ENCODE measurements around the gene STAC. TPM values are rescaled to one million over a fixed set of nuclear protein-coding genes. Genes with fewer than 3 reads are reported as not detected.
A peak's percentile ranks its signal among the peaks of the same experiment; 100 is the strongest.
"Not testable (repeated sequence)": the region's sequence is repeated elsewhere in the genome, so short reads cannot be mapped to it uniquely, and the experiment has no call there.

The STAC gene
- total RNA-seq, 1 experiment from 2014 or later = 3.5 TPM

DNA sequence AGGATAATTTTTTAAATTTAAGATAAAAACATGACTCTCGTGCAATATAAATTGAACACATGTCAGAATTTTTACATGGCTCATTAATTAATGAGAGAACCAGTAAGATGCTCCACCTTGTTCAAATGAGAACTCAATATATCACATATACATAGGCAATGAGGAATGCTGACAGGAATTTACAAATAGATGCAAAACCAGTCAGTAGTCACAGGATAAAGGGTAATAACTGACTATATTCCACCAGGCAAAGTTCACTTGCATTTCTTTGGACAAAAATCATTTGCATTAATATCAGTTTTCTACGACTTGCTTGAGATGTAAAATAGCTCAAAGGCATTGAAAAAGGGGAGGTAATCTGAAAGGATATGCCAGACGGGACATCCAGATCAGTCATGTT lies 139.4 kb downstream of the STAC start:
- DNase-seq (ENCODE audit: low read depth) = no peak

DNA sequence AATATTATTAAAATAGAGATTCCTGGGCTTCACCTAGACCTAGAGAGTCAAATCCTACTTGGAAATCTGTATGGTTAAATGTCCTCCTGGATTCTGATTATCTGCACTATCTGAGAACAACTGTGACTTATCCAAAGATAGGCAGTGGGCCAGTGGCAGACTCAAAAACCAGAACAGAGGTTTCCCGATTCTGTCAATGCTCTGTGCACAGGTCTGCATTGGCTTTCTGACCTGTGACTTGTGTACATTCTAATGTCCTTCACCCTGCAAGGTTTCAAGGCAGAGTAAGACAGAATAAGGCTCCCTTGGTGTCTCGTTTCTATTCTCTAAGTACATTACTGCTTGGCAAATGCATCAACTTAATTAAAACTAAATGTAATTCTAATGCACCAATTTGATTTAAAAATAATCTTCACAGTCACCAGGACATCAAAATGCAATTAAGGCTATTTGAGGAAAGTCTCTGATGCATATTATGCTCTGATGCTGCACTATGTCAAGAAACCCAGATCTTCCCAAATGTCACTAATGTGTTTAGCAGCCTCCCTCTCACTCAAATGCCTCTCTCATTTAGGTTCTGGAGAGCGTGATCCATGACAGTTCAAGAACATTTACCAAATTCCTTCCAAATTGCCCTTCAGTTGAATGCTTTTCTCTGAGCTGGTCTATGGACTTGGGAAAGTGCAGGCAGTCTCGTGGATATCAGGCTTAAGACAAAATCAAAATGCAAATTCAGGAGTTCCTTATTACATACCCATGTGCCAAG lies 140.1 kb downstream of the STAC start:
- no peak for DNase-seq (ENCODE audit: low read depth)

DNA sequence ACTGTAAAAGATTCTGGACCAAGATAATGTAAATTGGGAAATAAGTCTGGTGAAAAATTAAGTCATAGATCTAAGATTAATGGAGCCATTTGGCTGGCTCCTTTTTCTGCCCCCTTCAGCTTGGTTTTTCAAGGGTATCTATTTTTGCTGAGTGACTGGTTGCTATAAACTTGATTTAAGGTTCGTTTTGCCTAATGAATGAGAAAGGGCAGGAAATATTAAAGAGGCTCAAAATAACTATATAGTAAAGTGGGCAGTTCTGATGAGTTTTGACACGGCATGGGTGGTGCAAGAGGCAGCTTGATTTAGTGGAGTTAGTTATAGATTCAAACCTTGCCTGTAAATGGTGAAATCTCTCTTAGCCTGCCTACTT lies 140.7 kb downstream of the STAC start:
- no peak for DNase-seq (ENCODE audit: low read depth)

DNA sequence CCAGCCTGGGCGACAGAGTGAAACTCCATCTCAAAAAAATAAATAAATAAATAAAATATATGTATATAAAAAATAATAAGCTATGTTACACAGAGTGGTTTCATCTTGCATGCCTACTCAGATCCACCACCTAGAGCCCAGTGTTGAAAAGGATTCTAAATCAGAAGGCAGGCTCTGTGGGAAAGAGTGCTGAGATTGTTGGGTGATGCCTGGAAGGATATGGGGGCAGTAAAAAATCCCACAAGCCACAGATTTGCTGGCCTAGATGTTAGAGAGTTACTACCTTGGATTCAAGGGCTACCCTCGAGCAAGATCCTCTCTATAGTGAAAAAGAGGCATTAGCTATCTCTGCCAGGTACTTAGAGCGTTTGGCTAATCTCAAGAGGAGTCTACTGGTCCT lies 144.3 kb downstream of the STAC start:
- DNase-seq (ENCODE audit: low read depth) = no peak

DNA sequence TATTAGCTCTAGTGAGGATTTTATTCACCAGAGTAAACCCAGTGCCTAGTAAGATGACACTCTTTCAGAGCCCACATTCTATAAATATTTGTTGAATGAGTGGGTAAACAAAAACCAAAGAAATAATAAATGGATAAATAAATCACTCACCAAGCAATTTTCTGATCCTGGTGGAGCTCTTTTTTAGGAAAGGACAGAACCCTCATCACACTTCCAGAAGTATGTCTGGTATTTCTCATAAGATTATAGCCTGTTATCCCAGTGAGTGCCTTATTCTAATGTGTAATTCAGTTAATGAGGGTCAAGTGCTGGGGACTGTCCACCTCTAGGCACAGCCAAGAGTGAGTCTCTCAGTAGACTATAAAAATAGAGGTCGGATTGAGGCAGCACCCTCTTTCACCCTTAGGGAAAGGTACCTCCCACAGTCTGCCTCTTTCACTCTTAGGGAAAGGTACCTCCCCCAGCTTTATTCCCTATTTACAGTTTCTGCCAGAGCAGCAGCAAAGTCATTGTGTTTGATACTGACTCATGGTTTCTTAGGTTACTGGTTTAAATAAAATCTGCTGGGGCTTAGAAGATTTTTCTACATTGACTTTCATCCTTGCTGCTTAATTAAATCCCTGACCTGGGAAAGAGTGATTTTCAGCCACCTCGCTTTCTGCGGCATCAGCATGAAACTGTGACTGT lies 145.0 kb downstream of the STAC start:
- DNase-seq (ENCODE audit: low read depth) = peak; percentile 3

DNA sequence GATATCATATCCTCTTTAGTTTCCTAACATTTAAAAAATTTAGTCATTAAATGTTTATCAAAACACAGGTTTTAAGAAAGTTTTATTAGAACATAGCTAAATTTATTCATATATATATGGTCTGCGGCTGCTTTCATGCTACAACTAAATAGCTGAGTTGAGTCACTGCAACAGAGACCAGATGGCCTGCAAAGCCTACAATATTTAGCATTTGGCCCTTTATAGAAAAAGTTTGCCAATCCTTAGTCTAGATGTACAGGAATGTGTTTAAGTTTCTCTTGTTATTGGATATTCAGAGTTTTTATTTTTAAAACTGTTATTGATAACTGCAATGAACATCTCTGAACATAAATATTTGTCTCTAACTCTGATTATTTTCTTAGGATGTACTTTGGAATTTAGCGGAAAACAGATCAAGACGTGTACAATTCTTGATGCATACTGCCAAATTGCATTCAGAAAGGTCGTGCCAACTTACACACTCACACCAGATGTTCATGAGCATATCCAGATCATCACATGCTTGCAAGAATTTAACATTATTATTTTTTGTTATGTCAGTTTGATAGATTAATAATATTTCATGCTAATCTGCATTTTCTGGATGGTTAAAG lies 157.9 kb downstream of the STAC start:
- no peak for DNase-seq (ENCODE audit: low read depth)

DNA sequence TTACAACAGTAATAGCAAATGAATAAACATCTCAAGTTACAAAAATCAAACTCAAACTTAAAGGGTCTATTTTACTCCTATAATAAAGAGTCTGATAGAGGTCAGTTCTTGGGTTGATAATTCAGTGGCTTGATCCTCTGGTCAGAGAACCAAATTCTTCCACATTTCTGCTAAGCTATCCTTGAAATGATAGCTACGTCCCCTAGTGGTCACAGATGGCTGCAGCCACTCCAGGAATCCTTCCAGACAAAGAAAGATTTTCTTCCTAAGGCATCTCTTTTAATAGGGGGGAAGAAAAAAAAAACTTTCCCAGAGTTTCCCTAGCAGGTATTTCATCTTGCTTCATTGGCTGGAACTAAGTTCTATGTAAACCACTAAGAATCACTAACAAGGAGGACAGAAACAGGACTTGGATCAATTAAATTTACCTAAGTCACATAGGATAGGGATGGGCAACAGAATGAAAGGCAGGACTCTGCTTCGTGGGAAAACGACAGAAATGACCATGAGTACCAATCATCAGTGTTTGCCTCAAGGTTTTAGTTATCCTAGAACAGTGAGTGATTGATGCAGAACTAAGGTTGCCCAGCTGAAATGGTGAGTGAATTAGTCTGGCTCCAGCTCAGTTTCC lies 160.7 kb downstream of the STAC start:
- peak; percentile 7 for DNase-seq (ENCODE audit: low read depth)

DNA sequence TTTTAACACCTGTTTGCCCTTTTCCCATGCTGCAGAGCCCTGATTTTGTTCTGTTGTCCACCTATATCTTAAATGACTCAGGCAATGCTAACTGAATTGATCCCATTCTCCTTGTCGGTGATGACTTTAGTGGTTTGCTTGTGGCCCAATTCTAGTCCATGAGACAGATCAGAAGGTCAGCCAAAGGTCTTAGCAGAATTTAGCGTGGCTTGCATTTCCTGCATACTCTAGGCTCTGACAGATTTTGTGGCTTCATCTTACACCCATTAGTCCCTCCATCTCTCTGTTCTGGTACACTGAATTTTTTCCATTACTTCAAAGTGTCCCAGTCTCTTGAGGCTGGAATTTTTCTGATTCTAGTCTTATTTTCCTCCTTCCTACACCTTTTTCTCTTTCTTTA lies 161.9 kb downstream of the STAC start:
- DNase-seq (ENCODE audit: low read depth) = no peak

DNA sequence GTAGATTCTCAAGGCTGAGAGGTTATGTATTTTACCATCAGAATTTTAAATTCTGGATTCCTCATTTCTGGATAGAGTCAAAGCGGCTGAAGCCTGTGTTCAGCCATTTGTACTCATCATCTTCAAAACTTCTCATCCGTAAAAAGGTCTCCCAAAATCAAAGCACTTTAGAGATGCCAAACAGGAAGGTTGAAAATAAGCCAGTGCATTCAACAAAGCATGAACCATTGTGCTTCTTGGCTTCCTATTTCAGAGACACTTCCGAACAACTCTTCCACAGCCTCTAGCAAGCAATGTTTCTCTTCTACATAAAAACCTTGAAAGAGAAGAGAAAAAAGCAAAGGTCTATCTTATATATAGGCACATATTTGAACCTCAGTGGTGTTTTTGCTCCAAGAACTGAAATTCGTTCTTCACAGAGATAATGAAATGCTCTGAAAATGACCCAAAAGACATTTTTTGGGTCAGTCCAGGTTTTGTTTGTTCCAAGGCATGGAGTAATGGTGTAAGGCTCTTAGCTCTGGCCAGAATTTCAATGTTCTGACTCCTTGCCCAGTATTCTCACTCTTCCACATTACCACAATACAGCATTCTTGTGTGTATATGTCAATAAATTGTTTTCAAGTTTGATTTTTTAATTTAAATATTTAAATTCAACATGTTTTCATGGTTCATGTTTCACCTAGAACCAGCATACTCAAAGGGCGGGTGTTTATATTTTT lies 163.1 kb downstream of the STAC start:
- DNase-seq (ENCODE audit: low read depth) = no peak

DNA sequence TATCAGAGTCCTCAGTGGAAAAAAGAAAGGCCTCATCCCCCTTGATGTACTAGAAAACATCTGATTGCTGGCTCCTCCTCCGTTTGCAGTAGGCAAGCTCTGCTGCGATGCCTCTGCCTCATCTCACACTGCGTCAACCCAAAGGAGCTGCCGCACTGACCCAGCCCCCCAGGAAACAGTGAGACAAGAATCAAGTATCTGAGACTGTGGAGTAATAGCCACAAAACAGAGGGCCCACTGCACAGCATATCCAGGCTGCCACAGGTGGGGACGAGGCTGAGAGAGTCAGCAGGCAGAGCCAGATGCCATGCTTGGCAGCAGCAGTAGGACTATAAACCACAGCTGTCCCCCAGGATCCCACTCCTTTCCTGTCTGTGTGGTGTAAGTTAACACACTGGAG lies 165.9 kb downstream of the STAC start:
- DNase-seq (ENCODE audit: low read depth) = no peak

DNA sequence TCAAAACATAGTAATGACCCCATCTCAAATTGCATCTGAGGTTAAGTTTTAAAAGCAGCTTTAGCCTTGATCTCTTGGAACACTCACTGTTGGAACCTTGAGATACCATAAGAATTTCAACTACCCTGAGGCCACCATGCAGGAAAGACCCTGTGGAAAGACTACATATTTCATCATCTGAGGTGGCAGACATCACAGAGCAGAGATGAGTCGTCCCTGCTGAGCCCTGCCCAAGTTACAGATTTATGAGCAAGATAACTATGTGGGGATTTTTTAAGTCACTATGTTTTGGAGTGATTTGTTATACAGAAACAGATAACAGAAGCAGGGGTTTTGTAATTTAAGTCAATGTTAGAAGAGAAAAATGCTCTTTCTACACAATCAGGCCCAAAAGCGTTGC lies 168.4 kb downstream of the STAC start:
- no peak for DNase-seq (ENCODE audit: low read depth)

DNA sequence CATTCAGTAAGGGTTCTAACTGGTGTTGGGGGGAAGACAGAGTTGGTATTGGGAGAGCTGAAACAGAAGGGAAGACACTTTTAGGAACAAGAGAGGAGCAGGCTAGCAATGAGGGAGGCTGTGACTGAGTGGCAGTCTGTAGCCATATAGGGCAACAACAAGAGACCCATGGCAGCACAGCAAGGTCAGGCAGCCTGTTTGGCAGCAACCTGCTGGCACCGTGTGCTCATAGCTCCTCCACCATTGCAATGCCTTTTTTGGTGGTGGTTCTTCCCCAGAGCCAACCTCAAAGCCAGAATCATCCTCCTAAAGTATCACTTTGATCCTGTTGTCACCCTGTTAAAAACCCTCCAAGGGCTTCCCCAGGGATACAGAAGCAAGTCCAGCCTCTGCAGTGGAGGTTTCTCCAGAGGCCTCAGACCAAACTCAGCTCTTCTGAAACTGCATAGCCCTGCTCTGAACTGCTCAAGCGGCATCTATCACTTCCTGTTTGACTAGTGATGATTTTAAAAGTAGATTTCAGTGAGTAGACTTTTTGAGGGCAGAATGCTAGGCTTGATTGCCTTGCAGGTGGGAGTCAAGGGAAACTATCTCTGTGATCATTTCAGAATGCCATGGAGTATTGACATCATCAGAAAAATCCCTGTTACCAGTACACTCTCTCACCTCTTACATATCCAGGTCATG lies 176.9 kb downstream of the STAC start:
- no peak for DNase-seq (ENCODE audit: low read depth)

DNA sequence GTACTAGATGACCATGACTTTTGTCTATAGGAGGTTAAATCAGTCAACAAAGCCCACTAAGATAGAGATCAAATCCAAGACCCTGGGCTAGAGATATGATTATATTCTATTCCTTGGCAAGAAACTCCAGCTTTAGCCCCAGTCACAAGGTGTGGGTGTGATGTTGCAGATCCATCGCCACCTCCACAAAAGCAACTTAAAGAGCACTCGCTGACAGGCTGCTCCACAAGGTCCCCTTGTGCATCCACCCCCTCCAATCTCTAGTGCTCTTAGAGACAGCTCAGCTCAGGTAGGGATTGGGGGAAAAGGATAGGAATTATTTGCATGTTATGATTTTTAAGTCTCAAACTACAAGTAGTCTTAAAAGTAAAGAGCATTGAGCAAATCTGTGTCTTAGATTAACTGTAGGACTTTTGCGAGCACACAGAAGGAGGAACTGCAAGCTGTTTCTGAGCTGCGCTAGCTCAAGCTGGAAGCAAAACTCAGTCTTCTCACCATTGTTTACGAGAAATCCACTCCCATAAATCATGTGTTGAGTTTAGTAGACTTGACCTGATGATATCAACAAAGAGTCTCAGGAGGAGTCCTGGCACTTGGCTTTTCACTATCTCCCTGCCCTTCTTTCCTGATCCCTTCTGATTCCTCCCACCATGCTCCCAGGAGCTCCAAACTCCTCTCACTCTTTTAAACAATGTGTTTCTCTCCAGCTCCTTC lies 177.6 kb downstream of the STAC start:
- no peak for DNase-seq (ENCODE audit: low read depth)

DNA sequence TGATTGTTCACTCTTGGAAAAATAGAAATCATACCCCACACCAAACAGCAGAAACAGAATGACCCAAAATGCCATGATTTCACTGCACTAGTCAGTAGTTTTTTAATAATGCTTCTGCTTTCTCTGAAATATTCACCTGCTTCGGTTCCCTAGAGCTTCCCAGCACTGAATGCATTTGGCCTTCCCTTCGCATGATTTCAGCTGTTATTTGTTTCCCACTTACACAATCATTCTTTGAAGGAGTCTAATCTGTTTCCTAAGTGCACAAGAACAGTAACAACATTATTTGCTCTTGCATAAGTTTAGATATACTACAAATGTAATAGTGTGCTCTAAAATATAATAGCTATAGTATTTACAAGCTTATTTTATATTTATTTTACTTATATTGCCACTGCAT lies 178.7 kb downstream of the STAC start:
- no peak for DNase-seq (ENCODE audit: low read depth)

DNA sequence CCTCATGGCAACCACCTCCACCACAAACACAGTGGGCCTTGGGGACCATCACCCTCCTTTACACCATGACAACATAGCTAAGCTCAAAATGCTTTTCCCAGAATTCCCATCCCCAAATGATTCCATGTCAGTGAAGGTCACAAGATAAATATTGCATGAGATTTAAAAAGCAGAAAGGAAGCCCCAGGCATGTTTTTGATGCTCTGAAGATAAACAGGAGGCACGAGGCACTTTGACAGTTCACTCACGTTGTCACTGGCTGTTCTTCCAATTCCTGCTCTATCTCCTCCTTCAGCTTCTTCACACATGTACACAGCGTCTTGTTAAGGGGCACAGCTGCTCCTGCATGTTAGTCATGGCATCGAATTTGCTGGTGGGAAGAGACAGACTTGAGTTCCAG lies 180.4 kb downstream of the STAC start:
- no peak for DNase-seq (ENCODE audit: low read depth)

DNA sequence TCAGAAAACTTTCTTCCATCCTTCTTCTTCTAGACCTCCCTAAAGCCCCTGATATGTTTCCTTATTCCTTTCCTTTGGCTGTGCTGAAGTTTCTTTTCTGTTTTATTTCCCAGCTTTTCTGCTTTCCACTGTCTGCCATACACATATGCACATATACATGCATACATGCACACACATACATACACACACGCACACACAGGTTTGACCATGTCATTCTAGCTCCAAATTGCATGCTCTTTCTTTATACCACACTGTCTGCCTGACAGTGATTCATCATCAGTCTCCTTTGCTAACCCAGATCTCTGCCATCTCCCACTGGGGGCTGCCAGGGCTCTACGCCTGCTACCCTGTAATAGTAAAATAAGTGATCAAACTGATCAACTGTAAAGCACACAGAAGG lies 181.3 kb downstream of the STAC start:
- no peak for DNase-seq (ENCODE audit: low read depth)

DNA sequence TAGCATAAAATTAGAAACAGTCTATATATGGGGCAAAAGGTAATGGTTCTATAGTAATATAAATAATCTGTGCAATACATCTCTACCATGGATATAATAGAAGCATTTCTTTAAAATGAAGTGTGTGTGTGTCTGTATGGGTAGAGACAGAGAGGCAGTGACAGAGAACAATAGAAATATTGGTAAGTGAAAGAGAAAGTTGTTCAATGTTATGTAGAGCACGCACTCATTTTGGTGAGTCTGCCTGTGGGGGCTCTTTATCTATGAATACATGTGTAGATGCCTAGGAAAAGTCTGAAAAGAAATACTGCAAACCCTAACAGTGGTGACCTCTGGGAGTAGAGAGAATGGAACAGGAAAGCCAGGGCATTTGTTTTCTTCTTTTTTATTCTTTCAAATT lies 182.6 kb downstream of the STAC start:
- DNase-seq (ENCODE audit: low read depth) = no peak

DNA sequence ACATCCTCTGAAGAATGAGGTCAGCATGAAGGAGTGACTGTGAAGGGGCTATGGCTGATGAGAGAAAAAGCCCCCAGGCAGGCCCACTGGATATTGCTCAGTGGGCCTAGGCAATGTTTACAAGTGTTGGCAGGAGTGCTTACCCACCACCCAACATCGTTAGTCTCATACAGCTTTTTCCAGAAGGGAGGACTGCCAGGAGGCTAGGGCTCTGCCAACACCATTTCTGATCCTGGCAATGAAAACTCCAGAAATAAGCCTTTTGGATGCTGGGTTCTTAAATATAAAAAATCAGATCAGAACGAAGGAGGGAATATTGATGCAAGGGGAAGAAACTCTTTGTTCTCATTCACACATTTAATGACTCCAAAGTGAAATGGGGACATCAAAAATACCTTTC lies 194.9 kb downstream of the STAC start:
- no peak for DNase-seq (ENCODE audit: low read depth)

DNA sequence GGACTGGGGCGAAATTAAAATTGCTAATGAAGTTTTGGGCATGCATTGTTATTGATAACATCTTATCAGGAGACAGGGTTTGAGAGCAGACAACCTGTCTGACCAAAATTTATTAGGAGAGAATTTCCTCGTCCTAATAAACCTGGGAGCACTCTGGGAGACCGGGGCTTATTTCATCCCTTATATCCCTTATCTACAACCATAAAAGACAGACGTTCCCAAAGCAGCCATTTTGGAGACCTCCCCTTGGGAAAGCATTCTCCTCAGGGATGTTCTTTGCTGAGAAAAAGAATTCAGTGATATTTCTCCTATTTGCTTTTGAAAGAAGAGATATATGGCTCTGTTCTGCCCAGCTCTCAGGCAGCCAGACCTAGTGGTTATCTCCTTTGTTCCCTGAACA lies 198.1 kb downstream of the STAC start:
- not testable (repeated sequence) for DNase-seq (ENCODE audit: low read depth)

DNA sequence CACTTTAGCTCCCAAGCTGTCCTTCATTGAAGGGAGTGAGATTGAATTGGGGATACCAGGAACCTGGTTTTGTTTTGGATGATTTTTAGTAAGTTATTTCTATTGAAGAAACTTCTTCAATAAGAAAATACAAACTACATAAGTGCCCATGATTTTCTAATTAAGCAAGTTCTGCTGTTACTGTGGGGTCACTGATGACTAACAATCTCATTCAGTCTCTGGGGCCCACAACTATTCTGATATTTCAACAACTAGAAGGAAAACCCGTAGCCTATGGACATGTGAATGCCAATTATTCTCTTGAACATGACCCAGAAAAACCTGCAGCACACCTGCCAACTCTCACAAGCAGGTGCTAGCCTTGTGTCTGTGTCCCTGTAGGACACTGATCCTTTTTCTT lies 199.4 kb downstream of the STAC start:
- DNase-seq (ENCODE audit: low read depth) = no peak

DNA sequence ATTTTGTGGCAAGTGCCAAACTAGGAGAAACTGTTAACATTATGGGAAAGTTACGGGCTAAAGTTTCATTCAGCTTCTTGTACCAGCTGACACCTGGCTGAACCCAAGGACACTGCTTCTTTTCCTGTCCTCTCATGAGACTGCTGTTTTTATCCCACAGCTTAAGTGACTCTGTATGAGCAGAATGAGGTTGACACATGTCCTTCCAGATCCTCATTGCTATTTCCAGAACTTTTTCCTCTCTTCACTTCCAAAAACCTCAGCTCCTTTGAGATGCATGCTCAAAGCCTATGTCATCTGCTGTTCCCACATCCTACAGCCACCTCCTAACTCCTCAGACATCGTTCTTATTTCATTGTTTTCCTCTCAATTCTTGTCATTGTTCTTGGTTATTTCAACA lies 200.4 kb downstream of the STAC start:
- no peak for DNase-seq (ENCODE audit: low read depth)

All from Daoy (cell line).